GM21723 (cell line): ENCODE measurements around the gene CRAMP1.
A peak's percentile ranks its signal among the peaks of the same experiment; 100 is the strongest.

Experiments
- ATAC-seq: cut with Tn5 transposase; IDR thresholded peaks from one replicate; pipeline ENCODE4 v1.9.1; 2021; ENCODE audit warnings: mild to moderate bottlenecking, moderate library complexity; ENCODE audit not compliant: unreplicated experiment

Gene CRAMP1

DNA sequence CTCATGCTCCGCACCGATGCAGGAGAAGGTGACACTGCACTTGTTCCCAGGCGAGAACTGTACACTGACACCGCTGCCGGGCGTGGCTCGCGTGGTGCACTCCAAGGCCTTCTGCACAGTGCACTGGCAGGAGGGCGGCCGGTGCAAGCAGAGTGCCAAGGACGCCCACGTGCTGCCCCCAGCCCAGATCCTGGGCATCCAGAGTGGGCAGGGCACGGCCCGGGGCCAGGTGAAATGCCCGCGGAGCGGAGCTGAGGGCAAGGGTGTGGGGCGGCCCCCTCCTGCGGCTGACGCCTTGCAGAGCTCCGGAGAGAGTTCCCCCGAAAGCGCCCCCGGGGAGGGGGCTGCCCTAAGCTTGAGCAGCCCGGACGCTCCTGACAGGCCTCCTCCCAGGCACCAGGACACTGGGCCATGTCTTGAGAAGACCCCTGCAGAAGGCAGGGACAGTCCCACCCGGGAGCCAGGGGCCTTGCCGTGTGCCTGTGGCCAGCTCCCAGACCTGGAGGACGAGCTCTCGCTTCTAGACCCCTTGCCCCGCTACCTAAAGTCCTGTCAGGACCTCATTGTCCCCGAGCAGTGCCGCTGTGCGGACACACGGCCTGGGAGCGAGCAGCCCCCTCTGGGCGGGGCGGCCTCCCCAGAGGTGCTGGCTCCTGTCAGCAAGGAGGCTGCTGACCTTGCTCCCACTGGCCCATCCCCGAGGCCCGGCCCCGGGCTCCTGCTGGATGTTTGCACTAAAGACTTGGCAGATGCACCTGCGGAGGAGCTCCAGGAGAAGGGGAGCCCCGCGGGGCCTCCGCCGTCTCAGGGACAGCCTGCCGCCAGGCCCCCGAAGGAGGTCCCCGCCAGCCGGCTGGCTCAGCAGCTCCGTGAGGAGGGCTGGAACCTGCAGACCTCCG, 44.0 kb downstream of the CRAMP1 start:
- no peak for ATAC-seq

DNA sequence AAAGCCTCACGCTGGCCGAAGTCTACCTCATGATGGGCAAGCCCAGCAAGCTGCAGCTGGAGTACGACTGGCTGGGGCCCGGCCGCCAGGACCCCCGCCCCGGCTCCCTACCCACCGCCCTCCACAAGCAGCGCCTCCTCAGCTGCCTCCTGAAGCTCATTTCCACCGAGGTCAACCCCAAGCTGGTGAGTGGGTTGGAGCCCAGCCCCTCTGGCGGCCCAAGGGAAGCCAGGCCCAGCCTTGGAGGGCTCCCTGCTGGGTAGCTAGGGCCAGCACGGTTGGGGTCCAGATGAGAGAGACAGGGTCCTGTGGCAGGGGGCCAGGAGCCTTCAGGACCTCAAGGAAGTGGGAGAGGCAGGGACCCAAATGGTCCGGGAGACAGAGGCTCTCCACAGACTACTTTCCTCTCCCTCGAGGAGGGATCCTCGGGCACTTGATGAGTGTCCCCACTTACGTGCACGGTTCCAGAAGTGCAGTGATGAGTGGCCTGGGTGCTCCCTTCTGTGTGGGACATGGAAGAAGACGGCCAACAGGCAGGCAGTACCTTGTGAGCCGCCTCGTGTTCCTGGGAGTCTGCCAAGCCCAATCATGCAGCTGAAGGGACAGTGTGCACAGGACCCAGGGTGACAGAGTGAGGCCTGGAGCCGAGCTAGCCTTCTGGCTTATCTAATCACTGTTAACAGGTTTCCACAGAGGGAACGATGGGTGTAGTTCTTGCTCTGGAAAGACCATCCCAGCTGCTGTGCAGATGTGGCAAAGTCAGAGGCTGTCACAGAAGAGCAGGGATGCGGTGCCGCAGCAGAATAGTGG, 44.9 kb downstream of the CRAMP1 start:
- ATAC-seq = no peak

DNA sequence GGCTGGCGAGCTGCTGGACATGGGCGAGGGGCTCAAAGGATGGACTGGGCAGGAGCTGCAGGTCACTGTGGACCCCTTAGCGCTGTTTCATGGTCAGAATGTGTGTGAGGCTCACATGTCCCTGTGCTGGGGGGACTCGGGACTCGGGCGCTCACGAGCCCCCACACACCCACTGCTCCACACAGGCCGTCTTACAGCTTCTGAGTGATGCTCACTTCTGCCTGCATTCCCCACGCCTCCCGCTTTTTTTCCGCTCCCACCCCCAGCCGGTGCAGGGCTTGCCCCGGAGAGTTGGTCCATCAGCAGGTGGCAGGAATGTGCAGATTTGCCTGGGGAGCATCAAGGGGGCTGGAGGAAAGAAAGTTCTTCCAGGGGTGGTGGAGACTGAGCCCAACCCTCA, 45.7 kb downstream of the CRAMP1 start:
- ATAC-seq = no peak

DNA sequence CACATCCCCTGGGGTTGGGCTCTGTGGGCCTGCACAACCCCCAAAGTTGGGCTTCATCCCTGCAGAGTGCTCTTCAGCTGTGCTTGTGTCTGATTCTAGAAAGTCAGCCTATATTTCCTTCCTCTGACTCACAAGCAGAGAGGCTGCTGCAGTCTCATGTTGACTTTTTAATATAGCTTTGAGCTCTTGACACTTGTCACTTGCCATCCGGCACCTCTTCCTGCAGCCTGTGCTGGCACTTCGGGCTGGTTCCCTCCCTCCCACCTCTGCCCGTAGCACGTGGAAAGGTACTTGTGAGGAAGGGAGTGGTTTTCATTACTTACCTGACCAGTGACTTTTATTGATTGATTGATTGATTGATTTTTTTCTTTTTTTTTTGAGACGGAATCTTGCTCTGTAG, 46.9 kb downstream of the CRAMP1 start:
- no peak for ATAC-seq

DNA sequence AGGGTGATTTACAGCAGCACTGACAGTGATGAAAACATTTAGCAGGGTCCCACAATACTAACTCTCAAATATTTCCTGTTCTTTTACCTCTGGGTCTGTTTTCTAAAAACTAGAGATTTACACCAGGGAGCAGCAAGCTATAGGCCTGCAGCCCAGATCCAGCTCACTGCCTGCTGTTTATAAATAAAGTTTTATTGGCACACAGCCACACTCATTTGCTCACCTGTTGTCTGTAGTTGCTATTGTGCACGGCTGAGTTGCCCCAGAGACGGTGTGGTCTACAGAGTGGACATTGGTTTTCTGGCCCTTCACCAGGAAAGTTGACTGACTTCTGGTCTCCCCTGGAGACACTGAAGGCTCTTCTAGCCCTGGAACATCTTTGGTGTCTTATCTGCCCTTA, 49.7 kb downstream of the CRAMP1 start:
- ATAC-seq = no peak

DNA sequence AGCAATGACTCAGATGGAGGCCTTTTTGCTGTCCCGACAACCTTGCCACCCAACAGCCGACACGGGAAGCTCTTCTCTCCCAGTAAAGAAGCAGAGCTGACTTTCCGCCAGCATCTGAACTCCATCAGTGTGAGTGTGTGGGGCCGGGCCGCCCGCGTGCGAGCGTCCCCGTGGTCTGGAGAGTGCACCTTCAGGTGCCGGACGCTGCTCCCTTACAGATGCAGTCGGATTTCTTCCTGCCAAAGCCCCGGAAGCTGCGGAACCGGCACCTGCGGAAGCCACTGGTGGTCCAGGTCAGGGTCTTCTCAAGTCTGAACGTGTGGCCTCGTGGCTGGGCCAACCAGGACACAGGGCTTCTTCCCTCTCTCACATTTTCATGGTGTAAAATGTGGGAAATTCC, 50.4 kb downstream of the CRAMP1 start:
- ATAC-seq = no peak

DNA sequence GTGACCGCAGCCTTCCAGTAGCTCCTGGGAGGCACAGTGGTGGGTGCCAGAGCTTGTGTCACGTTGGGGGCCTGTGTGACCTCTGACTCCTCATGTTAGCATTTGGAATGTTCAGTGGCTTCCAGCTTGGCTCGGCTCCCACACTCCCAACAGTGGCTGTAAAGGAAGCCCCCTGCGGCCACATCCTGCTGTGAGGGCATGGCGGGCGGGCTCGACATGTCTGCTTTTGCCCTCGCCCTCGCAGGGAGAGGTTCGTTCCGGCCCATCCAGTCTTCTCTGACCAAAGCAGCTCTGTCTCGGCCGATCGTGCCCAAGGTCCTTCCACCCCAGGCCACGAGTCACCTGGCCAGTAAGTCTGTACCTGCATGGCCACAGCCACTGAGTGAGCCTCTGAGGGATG, 53.7 kb downstream of the CRAMP1 start:
- no peak for ATAC-seq

DNA sequence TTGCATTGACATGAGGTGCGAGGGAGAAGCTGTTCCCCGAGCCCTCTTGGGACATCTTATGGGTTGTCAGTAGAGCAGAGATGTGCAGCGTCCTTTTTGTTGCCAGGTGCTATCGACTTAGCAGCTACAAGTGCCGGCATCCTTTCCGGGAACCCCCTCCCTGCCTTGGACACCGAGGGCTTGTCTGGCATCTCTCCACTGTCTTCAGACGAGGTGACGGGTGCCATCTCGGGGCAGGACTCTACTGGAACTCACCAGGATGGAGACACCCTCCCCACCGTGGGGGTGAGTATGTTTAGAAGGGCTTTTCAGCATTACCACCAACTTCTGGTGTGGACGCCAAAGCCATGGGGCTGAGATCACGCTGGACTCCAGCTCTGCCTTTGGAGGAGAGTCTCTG, 54.2 kb downstream of the CRAMP1 start:
- no peak for ATAC-seq

DNA sequence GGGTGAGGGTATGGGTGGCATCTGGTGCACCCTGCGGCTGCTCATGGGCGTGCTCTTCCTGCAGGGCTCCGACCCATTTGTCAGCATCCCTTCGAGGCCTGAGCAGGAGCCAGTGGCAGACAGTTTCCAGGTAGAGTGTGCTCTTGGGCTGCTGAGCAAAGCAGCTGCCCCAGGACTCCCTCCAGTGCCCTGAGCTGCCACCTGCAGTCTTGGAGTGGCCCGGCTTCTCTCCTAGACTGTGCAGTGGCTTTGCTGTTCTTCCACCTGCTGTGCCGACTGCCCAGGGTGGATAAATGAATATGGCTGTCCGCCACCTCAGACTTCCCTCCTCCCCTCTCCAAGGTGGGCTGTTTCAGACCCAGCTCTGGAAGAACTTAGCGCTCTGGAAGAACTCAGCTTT, 55.1 kb downstream of the CRAMP1 start:
- no peak for ATAC-seq

DNA sequence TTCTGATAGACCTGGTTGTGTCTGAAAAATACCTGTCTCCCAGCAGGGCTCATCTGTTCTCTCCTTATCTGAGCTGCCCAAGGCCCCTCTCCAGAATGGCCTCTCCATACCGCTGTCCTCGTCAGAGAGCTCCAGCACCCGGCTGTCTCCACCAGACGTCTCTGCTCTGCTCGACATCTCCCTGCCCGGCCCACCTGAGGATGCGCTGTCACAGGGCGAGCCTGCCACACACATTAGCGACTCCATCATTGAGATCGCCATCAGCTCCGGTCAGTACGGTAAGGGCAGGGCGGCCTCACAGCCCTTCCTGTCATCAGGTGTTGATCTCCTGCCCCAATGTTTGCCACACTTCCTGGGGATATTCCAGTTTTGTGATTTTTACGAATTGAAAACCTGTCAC, 55.8 kb downstream of the CRAMP1 start:
- no peak for ATAC-seq

DNA sequence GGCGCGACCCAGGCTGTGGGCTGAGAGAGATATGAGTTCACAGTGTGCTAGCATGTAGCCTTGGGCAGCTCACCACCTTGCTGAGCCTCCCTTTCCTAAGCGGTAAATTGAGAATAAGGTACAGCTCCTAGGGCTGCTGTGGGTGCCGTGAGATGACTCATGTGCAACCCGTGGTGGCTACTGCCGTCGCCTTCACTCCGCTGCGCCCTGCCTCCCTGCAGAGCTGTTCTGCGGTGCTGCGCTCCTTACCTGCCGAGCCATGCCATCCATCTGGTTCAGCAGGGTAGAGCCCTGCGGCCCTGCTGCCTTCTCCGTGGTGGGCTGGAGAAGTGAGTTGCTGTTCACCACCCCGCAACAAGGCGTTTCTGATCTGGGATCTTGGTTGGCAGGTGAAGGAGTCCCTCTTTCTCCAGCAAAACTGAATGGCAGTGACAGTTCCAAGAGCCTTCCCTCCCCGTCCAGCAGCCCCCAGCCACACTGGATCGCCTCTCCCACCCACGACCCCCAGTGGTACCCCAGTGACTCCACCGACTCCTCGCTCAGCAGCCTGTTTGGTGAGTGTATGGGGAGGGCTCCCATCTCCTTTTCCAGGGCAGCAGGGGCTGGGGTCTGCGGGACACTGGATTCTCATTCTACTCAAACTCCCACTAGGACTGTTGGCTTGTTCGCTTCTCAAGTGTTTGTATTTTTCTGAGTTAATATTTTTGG, 56.6 kb downstream of the CRAMP1 start:
- ATAC-seq = no peak

DNA sequence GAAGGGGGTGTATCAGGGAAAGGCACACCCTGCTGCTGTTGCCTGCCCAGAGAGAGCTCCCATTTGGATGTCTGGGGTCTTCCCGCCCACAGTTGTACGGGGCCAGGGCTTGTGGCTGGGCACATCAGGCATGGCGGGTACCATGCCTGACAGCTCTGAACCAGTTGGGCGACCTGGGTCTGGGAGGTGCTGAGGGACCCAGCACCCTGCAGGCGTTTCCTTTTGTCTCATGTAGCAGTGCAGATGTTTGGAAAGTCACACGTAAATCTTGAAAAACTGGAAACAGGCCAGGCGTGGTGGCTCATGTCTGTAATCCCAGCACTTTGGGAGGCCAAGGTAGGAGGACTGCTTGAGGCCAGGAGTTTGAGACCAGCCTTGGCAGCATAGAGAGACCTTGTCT, 57.5 kb downstream of the CRAMP1 start:
- no peak for ATAC-seq

DNA sequence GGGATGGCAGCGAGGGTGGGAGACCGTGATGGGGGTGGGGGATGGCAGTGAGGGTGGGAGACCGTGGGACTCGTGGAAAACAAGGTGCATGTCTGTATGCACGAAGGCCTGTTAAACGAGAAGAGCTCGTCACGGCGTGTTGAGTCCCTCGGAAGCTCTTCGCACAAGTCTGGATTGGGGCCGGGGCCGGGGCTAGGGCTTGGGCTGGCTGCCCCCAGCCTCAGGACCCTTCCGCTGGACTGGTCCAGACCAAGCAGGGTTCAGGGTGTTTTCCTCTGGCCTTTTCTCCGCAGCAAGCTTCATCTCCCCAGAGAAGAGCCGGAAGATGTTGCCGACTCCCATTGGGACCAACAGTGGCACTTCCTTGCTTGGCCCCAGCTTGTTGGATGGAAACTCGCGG, 58.2 kb downstream of the CRAMP1 start:
- ATAC-seq = no peak

DNA sequence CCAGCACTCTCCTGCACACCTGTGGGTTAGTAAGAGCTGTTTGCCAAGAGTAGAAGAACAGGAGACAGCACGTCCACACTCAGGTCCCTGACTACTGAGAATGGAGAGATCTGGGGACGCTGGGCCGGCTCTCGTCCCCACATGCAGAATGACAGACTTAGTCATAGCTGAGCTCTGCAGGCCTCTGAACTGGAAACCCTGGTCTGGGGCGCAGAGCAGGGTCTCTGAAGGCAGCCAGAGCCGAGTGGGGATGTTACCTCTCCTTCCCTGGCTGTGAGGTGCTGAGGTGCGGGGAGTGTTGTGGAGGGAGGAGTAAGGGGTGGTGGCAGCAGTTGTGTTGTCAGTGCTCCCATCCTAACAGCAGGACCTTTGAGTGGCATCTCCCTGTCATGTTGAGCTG, 58.7 kb downstream of the CRAMP1 start:
- ATAC-seq = no peak

DNA sequence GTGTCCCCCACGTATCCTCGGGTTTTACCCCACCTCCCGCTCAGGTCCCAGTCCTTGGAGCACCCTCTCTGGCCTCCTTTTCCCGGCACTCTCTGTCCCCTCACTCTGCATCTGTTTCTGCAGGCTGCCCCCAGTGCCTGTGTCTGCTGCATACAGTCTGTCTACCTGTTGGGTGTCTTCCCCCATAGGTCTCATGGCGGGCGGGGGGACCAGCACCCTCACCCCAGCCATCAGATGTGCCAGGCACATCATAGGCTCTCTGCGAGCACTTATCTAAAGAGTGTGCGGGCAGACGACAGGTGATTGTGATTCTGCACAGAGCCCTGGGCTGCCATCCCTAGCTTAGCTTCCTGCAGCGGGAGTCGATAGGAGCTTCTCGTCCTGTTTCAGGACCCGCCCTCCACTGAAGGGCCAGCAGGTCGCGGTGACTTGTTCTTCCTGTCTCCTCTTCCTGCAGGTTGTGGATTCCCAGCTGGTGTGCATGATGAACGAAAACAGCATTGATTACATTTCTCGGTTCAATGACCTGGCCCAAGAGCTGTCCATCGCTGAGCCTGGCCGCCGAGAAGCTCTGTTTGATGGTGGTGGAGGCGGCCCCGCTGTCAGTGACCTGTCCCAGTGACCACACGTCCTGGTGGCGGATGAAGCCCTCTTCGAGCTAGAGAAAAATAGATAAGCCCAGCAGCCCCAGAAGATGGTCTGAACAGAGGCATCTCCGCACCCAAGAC, 61.4 kb downstream of the CRAMP1 start:
- ATAC-seq = no peak

DNA sequence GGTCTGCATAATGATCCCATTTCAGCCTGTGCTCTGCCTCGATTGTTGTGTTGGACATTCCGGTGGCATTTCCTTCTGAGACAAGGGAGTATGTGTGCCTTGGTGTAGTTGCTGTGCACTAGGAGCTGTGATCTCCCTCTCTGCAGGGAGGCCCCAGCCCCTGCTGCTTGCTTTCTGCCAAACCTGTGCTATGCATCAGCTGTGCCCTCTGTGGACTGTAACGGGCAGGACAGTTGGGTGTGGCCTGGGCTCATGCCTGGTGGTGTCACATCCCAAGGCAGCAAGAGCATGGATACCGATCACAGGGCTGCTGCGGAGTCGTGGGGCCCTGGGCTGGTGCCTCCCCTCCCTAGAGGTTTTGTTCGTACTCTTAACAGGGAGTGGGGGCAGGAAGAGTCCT, 62.1 kb downstream of the CRAMP1 start:
- ATAC-seq = no peak

DNA sequence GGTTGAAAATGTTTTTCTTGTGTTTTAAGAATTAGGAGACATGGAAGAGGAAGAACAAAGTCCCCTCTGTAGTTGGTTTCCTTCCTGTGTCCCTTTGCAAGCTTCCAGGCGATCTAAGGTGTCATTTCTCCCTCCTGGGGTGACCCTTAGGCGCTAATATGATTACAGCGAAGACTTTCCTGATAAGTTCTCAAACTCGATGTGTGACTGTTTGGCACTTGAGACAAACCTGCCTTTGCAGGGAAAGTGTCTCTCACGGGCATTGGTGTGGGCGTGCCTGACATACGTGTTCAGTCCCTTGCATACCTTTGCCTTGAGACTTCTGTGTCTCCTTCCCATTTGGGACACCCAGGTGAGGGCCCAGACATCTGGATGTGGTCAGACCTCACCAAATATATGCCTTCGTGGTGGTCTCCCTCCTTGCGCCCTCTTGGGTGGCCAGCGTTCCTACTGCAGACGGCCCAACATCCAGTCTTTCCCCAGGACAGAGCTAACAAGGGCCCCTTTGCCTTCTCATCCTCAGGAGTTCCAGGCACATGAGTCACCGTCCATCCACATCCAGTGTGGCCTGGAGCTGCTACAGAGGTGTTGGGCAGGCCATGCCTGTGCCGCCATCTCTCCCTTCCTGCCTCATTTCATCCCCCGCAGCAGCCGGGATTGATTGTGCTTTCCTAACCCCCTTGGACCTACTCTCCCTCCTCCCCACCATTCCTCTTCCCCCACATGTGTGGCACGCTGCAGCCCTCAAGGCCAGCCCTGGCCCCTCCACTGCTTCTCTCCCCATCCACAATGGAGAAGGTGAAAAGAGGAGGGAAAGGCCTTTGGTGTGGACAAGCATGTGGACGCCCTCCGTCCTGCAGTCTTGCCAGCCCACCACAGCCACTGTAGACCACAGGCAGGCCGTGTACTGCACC, 62.8 kb downstream of the CRAMP1 start:
- ATAC-seq = no peak

DNA sequence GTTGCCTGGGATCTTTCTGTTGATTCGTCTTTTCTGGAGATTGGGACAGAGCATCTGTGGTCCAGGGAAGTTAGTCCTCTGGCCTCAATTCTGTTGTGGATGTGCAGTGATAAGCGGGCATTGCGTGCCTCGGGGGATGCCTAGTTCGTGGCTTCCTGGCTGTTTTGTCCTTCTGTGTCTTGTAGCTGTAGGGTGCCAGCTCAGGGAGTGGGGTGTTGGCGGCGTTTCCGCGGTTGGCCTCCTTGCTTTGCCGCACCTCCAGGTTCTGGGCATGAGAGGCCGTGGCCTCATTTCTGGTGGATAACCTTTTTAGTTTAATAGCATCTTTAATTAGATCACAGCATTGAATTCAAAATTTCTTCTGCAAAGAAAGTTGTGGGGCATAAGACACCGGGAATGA, 64.5 kb downstream of the CRAMP1 start:
- ATAC-seq = no peak

DNA sequence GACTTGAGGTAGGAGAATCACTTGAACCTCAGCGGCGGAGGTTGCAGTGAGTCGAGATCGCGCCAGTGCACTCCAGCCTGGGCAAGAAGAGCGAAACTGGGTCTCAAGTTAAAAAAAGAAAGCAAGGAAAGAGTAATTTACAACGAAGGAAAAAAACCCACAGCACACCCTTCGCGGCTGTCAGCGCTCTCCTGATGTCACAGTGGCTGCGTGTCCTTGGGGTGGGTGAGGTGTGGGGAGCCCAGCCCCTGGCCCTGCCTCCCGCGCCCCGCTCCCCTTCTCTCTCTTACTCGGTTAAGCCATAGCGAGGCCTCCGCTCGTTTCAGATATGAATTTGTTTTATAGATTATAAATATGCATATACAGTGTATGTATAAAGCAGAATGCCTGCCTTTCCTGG, 65.2 kb downstream of the CRAMP1 start:
- ATAC-seq = no peak

DNA sequence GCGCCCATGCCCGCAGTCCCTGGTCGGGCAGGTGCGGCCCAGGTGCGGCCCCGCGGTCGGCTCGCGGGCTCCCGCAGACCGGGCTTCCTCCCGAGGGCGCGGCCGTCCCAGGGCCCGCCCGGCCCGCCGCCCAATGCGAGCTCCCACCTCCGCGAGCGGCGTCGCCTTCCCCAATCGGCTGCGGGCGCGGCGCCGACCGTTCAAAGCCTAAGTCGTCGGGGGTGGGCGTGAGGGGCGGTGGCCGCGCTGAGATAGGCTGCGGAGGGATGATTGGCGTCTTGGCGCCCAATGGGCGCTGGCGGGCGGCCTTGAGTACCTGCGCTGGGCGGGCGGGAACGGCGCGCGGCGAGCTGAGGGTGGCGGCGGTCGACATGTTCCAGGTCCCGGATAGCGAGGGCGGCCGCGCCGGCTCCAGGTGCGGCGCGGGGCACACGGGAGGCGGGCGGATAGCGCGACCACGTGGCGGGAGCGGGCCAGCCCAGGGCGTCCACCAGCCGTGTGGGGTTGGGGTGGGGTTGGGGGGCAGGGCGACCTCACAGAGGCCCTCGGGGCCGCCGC, 65.9 kb downstream of the CRAMP1 start, which contains the start of gene JPT2:
Gene JPT2, plus strand, starts transcription at position 338 of the 558 bp plus-strand sequence. Its CDS starts 34 bp downstream, at position 372.
- peak; percentile 90 for ATAC-seq
